C4-2B (cell line): Measurements from ENCODE around the gene NDC1.

Experiments
- H3K27ac ChIP-seq: fragments of 450-650 bp; 2 replicates; pipeline ENCODE4 v1.5.1; 2017
- ZFX ChIP-seq: fragments of 450-650 bp; IDR thresholded peaks from 2 replicates; pipeline ENCODE4 v1.6.1; 2017
- TF ChIP-seq, protein P1 (sequence below): fragments of 450-650 bp; conservative IDR thresholded peaks from 2 replicates; pipeline ENCODE4 v1.5.1; 2017; ENCODE audit warnings: mild to moderate bottlenecking

NDC1 gene

DNA sequence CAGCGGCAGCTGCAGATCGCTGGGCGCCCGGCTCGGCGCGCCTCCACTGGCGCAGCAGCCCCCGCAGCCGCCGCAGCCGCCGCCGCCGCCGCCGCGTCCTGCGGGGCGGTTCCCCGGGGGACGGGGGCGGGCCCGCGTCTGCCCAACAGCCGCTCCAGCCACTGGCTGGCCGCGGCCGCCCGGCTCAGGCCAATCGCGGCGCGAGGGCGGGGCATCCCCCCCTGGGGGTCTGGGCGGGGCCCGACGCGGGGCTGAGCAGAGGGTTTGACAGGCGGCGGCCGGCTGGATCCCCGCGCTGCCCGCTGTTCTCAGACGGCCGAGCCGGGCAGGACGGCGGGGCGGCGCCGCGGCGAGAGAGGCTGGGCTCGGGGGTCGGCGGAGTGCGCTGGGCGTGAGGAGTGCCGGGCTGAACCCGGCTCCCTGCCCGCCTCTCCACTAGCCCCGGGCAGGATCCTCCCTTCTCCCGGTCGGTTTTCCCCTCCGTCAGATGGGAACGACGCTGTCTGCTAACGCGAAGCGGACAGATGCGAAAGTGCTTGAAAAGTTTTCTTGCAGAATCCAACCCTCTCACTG lies 98.9 kb downstream of the NDC1 start, which contains the start of gene GLIS1:
GLIS1 (minus strand) TSS at position 56 of the 573 bp plus-strand sequence. CDS start 1,100 bp downstream, outside the sequence.
- no peak within 1 kb of the TSS for H3K27ac ChIP-seq

DNA sequence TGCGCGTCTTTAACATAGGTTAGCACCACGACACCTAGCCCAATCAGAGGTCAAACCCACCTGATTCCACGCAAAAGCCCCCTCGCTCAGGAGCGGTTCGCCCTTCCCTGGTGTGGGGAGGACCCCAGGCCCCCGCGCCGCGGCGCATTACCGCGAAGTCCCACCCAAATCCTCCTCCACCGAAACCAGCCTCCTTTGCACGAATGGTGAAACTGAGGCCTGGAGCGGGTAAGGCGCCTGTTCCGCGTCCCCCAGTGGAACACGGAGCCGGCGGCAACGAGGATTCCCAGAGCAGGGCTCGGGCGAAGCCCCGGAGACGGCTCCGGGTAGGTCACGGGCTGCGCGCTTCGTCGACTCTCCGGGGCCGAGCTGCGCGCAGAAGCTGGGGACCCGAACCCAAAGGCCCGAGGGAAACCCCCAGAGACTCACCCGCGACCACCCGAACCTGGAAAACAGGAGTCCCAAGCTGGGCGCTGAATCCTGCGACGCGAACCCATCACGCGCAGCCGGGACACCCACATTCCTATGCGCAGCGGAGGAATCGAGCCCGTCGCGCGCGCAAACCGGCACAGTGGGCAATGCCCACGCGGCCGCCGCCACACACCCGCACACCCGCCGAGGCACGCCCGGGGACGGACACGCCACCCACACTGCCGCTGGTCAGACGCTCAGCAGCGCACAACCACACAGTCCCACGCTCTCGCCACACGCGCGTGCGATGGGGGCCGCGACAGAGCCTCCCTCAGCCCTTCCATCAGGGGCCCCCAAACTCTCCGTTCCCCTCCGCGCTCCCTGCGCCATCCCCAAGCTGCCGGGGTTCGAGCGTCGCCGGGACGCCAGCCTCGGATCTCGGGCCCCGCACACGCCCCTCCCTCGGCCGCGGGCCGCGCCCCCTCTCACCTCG lies 99.6 kb downstream of the NDC1 start:
- TF ChIP-seq, protein P1, sequence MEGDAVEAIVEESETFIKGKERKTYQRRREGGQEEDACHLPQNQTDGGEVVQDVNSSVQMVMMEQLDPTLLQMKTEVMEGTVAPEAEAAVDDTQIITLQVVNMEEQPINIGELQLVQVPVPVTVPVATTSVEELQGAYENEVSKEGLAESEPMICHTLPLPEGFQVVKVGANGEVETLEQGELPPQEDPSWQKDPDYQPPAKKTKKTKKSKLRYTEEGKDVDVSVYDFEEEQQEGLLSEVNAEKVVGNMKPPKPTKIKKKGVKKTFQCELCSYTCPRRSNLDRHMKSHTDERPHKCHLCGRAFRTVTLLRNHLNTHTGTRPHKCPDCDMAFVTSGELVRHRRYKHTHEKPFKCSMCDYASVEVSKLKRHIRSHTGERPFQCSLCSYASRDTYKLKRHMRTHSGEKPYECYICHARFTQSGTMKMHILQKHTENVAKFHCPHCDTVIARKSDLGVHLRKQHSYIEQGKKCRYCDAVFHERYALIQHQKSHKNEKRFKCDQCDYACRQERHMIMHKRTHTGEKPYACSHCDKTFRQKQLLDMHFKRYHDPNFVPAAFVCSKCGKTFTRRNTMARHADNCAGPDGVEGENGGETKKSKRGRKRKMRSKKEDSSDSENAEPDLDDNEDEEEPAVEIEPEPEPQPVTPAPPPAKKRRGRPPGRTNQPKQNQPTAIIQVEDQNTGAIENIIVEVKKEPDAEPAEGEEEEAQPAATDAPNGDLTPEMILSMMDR: no peak
- TF ChIP-seq ZFX: no peak
- H3K27ac ChIP-seq: no peak overlapping the region

More for the DNA sequence above, 98.9 kb downstream of the NDC1 start, which contains the start of gene GLIS1:
- TF ChIP-seq ZFX: no peak
- TF ChIP-seq, protein P1: no peak

DNA sequence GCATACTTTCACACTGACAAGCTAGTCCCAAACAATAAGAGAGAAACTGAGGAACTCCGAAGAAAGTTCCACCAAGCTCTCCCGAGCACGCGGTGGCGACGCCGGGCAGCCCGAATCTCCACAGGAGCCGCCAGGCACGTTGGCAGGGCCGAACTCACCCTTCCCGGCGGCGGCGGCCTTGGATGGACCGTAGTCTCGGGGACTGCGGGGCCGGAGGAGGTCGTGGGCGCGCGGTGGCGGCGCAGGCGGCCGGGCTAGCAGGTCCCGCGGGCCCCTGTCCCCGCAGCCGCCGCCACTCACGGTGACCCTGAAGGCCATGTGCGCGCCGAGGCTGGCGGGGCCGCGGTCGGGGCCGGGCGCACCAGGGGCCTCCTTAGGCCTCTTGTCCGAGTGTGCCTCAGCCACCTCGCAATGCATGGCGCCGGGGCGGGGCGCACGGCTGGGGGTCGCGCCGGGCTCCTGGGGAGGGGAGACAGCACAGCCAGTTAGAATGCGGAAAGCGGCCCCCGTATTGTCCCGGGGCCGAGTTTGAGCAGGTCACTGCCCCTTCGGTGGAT lies 100.4 kb downstream of the NDC1 start:
- H3K27ac ChIP-seq: no peak overlapping the region
- TF ChIP-seq ZFX: no peak
- TF ChIP-seq, protein P1: no peak

DNA sequence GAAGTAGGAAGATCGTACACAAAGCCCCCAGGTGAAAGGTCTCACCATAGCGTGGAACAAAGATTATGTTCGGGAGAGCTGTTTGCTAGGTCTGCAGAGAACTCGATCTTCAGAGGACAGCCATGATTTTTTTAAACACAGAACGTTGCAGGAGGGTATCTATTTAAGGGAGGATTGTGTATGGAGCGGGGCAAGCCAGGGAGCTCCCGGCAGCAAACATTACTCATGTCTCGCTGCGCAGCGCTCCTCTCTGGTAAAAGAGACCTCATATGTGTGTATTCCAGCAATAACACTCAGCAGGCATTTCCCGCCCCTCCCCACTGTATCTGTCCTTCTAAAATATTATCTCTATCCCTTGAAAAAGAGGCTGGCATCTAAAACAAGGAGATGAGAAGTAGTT lies 101.8 kb downstream of the NDC1 start:
- no peak overlapping the region for H3K27ac ChIP-seq
- TF ChIP-seq ZFX: no peak
- TF ChIP-seq, protein P1: no peak

DNA sequence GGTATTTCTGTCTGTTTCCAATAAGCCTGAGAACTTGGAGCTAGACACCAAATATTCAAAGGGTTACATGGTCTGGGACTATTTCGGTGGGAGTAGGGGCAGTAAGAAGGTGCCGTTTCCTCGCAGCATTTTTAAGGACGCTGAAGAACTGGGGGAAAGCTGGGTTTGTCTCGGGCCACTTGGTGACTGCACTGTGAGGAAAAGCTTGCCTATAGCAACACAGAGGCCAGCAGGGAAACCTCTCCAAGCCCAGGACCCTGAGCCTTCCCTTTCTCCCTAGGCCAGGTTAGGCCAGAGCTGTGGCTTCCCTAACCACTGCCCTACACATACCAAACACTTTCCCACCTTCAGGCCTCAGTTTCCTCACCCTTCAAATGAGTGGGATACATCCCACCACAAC lies 102.4 kb downstream of the NDC1 start:
- TF ChIP-seq, protein P1: no peak
- no peak for TF ChIP-seq ZFX
- no peak overlapping the region for H3K27ac ChIP-seq

DNA sequence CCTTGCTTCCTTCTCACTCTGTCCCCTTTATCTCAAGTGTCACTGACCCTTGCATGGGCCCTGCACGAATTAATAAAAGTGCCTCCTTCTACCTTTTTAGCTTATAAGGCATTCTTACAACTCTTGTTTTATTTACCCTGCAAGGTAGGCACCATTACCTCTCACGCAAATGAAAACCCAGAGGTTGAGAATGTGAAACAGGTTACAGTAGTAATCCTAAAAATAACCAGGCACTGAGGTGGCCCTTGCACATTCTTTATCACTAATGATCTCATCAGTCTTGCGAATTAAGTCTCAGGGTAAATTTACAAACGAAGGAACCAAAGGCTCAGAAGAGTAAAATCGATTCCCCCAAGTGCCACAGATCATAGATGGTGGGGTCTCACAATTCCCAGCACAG lies 102.8 kb downstream of the NDC1 start:
- H3K27ac ChIP-seq: no peak overlapping the region
- TF ChIP-seq ZFX: no peak
- TF ChIP-seq, protein P1: no peak
